Measurements from ENCODE around the gene COQ10A. TPM values are rescaled to one million over a fixed set of nuclear protein-coding genes. Genes with fewer than 3 reads are reported as not detected.
"Not testable (repeated sequence)": the region's sequence is repeated elsewhere in the genome, so short reads cannot be mapped to it uniquely, and the experiment has no call there.

COQ10A gene
- total RNA-seq, 1 donor from 2014 or later: 17.0 TPM

DNA sequence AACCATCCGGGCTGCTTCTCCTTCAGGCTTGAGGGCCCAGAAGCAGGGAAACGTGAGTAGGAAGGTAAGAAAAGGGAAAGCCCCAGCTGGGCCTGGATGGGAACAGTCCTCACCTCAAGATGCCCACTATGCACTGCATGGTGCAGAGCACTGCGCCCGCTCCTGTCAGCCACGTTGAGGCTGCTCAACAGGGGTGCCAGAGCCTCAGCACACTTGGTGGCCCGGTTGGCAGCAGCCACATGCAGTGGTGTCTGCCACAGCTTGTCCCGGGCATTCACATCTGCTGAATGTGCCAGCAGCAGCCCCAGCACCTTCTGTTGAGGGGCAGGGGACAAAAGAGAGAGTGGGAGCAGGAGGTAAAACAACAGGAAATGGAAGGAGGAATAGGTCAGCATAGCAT is 11.1 kb upstream of the COQ10A start:
- H3K4me1 Mint-ChIP-seq: peaks cover 17% of the 10 kb centered on the region
- H3K36me3 Mint-ChIP-seq (ENCODE audit: low read depth): peaks cover 38% of the 10 kb centered on the region
- intact Hi-C loops (cut with micrococcal nuclease): loop anchor here (2.0 kb wide), 1 partner anchor 129 kb away; no protein-coding TSS in a partner anchor
- DNase-seq: no peak
- H3K9me3 Mint-ChIP-seq: no peaks in the 10 kb centered on the region
- no peaks in the 10 kb centered on the region for H3K27me3 Mint-ChIP-seq
- no peak overlapping the region for H3K4me3 Mint-ChIP-seq
- no peak overlapping the region for H3K27ac Mint-ChIP-seq

GRCh38 chr12:56256326-56256960 is 10.3 kb upstream of the COQ10A start:
- Mint-ChIP-seq H3K4me1 (peaks cover 17% of the 10 kb centered on the region), H3K27ac (peak overlapping the region; percentile 27), H3K36me3 (ENCODE audit: low read depth) (peaks cover 38% of the 10 kb centered on the region), H3K27me3 (no peaks in the 10 kb centered on the region), H3K9me3 (no peaks in the 10 kb centered on the region), H3K4me3 (peak overlapping the region; percentile 91)
- no peak for DNase-seq
- intact Hi-C loops (cut with micrococcal nuclease): loop anchor here (2.0 kb wide), 1 partner anchor 130 kb away; no protein-coding TSS in a partner anchor

DNA sequence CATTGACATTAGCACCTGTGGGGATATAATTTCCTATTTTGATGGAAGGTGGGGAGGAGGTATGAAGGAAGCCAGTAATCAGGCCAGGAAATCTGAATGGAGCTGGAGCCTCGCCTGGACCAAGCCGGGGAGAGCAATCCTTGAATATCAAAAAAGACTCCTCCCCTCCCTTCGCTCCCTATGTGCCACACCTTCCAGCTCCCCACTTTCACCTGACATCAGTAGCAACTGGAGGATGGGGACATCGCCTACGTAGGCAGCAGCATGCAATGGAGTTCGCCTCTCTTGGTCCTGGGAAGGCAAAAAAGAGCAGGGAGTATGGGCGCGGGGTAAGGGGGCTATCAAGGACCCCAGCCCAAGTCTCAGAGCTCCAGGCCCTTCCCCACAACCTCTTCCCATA is 9.7 kb upstream of the COQ10A start:
- Mint-ChIP-seq H3K27ac (peak overlapping the region; percentile 84), H3K36me3 (ENCODE audit: low read depth) (peaks cover 33% of the 10 kb centered on the region), H3K4me1 (peaks cover 17% of the 10 kb centered on the region), H3K9me3 (no peaks in the 10 kb centered on the region), H3K27me3 (no peaks in the 10 kb centered on the region), H3K4me3 (peak overlapping the region; percentile 91)
- intact Hi-C loops (cut with micrococcal nuclease): loop anchor here (2.0 kb wide), 1 partner anchor 130 kb away; no protein-coding TSS in a partner anchor
- DNase-seq: no peak

- peak overlapping the region; percentile 91 for H3K4me3 Mint-ChIP-seq
- intact Hi-C loops (cut with micrococcal nuclease): loop anchor here (1.0 to 2.0 kb wide), 5 partner anchors 9 to 139 kb away; partner anchors contain the start of genes COQ10A, NABP2 and ZC3H10
- no peaks in the 10 kb centered on the region for H3K27me3 Mint-ChIP-seq
- H3K4me1 Mint-ChIP-seq: peaks cover 17% of the 10 kb centered on the region
- no peak for DNase-seq
- H3K27ac Mint-ChIP-seq: peak overlapping the region; percentile 84
- no peaks in the 10 kb centered on the region for H3K9me3 Mint-ChIP-seq
- peaks cover 28% of the 10 kb centered on the region for H3K36me3 Mint-ChIP-seq (ENCODE audit: low read depth)
Observed at GRCh38 chr12:56257491-56258067, 9.2 kb upstream of the COQ10A start.

DNA sequence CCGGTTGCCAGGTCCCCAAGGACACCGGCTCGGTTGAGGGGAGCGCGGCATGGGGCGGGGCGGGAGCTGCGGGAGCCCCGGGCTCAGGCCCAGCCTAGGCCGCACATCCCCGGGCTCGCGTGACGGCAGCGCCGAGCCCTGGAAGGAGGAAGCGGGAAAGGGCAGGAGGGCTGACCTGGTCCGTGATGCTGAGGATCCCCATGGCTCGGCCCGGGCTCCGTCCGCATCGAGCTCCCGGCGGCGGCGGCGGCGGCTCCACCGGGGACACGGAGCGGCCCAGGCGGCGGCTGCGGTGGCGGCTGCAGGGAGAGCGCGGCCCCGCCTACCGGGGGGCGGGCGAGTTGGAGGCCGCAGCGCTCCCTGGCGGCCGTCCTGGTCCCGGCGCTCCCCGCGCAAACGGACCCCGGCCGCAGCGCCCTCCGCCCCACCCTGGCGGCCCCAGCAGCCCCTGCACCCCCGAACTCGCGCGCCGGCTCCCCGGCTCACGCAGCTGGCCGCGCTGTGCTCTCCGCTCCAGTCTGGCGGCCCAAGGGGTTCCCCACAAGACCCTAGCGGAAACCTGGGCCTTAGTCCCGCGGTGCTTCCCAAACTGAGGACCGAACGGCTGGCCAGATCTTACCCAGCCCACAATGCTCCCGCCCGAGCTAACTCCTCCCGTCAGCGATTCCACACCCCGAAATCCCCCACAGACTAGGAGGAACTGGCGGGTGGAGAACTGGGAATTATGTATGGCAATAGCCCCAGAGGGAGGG is 8.5 kb upstream of the COQ10A start, which contains the start of gene ANKRD52:
Gene ANKRD52, minus strand, starts transcription at position 317 of the 752 bp plus-strand sequence. Its CDS starts 115 bp downstream, at position 202.
- DNase-seq: peak; percentile 96
- Mint-ChIP-seq H3K4me1 (peaks cover 17% of the 10 kb centered on the region), H3K9me3 (no peaks in the 10 kb centered on the region), H3K27ac (peak within 1 kb of the TSS; percentile 84), H3K27me3 (no peaks in the 10 kb centered on the region), H3K36me3 (ENCODE audit: low read depth) (peaks cover 21% of the 10 kb centered on the region), H3K4me3 (peak within 1 kb of the TSS; percentile 96)
- intact Hi-C loops (cut with micrococcal nuclease): loop anchor here (1.0 to 2.0 kb wide), 4 partner anchors 8 to 139 kb away; partner anchors contain the start of genes COQ10A, NABP2 and ZC3H10

DNA sequence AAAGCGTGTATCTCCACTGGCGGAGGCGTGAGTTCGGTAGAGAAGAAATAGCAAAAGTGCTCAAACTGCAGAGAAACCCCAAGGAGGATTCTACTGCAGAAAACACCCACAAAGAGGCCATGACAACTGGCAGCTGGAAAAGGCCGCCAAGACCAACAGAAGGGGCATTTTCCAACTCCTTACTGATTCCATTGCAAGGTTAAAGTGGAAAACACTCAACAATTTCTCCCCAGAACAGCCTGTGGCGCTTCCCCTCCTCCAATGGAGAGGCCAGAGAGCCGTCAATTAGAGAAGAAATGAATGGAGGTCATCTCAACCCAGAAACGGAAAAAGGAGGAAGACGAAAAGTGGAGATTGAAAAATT is 7.9 kb upstream of the COQ10A start:
- Mint-ChIP-seq H3K27me3 (no peaks in the 10 kb centered on the region), H3K36me3 (ENCODE audit: low read depth) (peaks cover 17% of the 10 kb centered on the region), H3K27ac (peak overlapping the region; percentile 81), H3K4me3 (peak overlapping the region; percentile 96), H3K9me3 (no peaks in the 10 kb centered on the region), H3K4me1 (peaks cover 17% of the 10 kb centered on the region)
- DNase-seq: no peak
- intact Hi-C loops (cut with micrococcal nuclease): loop anchor here (1.0 to 2.0 kb wide), 4 partner anchors 7 to 140 kb away; partner anchors contain the start of genes COQ10A, NABP2 and ZC3H10

DNA sequence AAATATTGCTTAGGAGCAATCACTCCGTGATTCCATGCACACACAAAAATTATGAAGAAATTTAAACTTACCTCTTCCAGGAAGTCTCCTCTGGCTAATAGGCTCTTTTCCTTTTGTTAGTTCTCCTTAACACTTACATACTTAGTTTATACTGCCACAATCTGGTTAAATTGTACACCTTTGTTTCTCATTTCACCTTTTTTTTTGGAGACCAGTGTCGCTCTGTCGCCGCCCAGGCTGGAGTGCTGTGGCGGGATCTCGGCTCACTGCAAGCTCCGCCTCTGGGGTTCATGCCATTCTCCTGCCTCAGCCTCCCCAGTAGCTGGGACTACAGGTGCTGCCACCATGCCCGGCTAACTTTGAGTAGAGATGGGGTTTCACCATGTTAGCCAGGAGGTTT is 6.4 kb upstream of the COQ10A start:
- H3K27ac Mint-ChIP-seq: no peak overlapping the region
- no peak overlapping the region for H3K4me3 Mint-ChIP-seq
- H3K36me3 Mint-ChIP-seq (ENCODE audit: low read depth): peaks cover 6% of the 10 kb centered on the region
- no peak for DNase-seq
- H3K27me3 Mint-ChIP-seq: no peaks in the 10 kb centered on the region
- peaks cover 17% of the 10 kb centered on the region for H3K4me1 Mint-ChIP-seq
- intact Hi-C loops (cut with micrococcal nuclease): loop anchor here (10.0 kb wide), 1 partner anchor 204 kb away; the partner anchor contains the start of gene SPRYD4
- H3K9me3 Mint-ChIP-seq: no peaks in the 10 kb centered on the region

DNA sequence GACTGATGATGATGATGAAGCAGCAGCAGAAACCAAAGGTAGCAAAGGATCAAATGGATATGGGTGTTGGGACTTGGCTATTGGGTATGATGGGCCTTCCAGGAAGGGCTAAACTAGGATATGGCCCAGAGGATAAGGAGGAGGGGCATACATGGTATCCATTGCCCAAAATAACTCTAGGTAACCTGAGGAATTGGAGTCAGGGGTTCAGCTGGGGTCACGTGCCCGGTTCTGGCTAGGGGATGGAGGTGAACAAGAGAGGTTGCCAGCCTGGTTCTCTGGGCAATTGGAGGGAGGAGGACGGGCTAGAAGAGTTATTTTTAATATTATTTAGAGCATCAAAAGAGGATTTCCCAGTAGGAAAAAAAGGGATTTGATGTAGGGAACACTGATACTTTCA is 5.8 kb upstream of the COQ10A start:
- H3K4me3 Mint-ChIP-seq: no peak overlapping the region
- H3K27ac Mint-ChIP-seq: no peak overlapping the region
- no peaks in the 10 kb centered on the region for H3K27me3 Mint-ChIP-seq
- intact Hi-C loops (cut with micrococcal nuclease): loop anchor here (10.0 kb wide), 1 partner anchor 204 kb away; the partner anchor contains the start of gene SPRYD4
- H3K36me3 Mint-ChIP-seq (ENCODE audit: low read depth): peaks cover 4% of the 10 kb centered on the region
- H3K9me3 Mint-ChIP-seq: no peaks in the 10 kb centered on the region
- DNase-seq: no peak
- peaks cover 19% of the 10 kb centered on the region for H3K4me1 Mint-ChIP-seq

GRCh38 chr12:56261503-56262232 is 5.1 kb upstream of the COQ10A start:
- H3K27ac Mint-ChIP-seq: no peak overlapping the region
- DNase-seq: no peak
- intact Hi-C loops (cut with micrococcal nuclease): loop anchor here (10.0 kb wide), 1 partner anchor 203 kb away; the partner anchor contains the start of gene SPRYD4
- no peaks in the 10 kb centered on the region for H3K27me3 Mint-ChIP-seq
- no peak overlapping the region for H3K4me3 Mint-ChIP-seq
- no peaks in the 10 kb centered on the region for H3K36me3 Mint-ChIP-seq (ENCODE audit: low read depth)
- peaks cover 19% of the 10 kb centered on the region for H3K4me1 Mint-ChIP-seq
- H3K9me3 Mint-ChIP-seq: no peaks in the 10 kb centered on the region

DNA sequence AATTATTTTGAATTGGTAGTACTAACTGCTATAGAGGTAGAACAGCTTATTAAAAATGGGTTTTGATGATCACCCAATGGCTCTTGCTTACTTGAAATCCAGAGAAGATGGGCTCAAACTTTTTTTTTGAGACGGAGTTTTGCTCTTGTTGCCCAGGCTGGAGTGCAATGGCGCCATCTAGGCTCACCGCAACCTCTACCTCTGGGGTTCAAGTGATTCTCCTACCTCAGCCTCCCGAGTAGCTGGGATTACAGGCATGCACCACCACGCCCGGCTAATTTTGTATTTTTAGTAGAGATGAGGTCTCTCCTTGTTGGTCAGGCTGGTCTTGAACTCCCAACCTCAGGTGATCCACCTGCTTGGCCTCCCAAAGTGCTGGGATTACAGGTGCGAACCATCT is 3.8 kb upstream of the COQ10A start:
- H3K4me1 Mint-ChIP-seq: peaks cover 19% of the 10 kb centered on the region
- peak; percentile 64 for DNase-seq
- not testable (repeated sequence) for H3K4me3 Mint-ChIP-seq; H3K27me3 Mint-ChIP-seq; H3K27ac Mint-ChIP-seq; H3K36me3 Mint-ChIP-seq (ENCODE audit: low read depth); H3K9me3 Mint-ChIP-seq
- intact Hi-C loops (cut with micrococcal nuclease): loop anchor here (10.0 kb wide), 1 partner anchor 202 kb away; the partner anchor contains the start of gene SPRYD4

- peak overlapping the region; percentile 93 for H3K4me3 Mint-ChIP-seq
- H3K9me3 Mint-ChIP-seq, DNase-seq, H3K27me3 Mint-ChIP-seq: not testable (repeated sequence)
- peaks cover 12% of the 10 kb centered on the region for H3K36me3 Mint-ChIP-seq (ENCODE audit: low read depth)
- peak overlapping the region; percentile 94 for H3K27ac Mint-ChIP-seq
- peaks cover 14% of the 10 kb centered on the region for H3K4me1 Mint-ChIP-seq
- intact Hi-C loops (cut with micrococcal nuclease): loop anchor here (1.0 to 10.0 kb wide), 4 partner anchors 8 to 199 kb away; partner anchors contain the start of genes ANKRD52, CNPY2, CS and SPRYD4
Observed at GRCh38 chr12:56266068-56266692, 562 bp upstream of the COQ10A start.

DNA sequence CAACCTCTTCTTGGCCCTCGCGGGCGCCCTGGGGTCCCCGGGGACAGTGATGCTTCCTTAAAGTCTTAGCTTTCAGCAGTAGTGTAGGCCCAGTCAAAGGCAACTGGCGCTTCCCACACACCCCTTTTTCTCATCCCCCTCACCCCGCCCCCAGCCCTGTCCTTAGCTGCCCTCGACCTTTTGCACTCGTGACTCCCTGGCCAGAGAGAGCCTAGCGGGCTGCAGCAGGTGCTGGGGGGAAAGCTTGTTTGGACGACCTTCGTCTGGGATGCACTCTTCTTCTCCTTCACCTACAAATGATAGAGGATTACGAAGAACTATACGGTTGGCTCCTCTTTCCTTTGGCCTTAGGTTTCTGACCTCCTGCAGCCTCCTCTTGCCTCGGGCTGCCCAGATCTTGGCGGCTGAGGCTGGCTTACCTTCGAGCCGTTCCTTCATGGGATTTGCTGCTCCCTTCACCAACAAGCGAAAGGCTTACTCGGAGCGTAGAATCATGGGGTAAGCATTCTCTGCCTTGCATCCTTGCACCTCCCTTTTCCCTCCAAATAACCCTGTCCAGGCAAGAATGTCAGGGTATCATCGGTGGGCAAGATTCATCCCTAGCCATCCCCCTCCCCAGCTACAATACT is 815 bp downstream of the COQ10A start:
- peak overlapping the region; percentile 73 for H3K27ac Mint-ChIP-seq
- no peaks in the 10 kb centered on the region for H3K9me3 Mint-ChIP-seq
- H3K4me1 Mint-ChIP-seq: peaks cover 14% of the 10 kb centered on the region
- H3K4me3 Mint-ChIP-seq: peak overlapping the region; percentile 93
- no peak for DNase-seq
- intact Hi-C loops (cut with micrococcal nuclease): loop anchor here (2.0 to 10.0 kb wide), 3 partner anchors 33 to 197 kb away; partner anchors contain the start of genes CNPY2, CS and SPRYD4
- peaks cover 21% of the 10 kb centered on the region for H3K36me3 Mint-ChIP-seq (ENCODE audit: low read depth)
- H3K27me3 Mint-ChIP-seq: no peaks in the 10 kb centered on the region
